GM23338 (cell line): ENCODE results near the gene IRX5. TPM values are rescaled to one million over a fixed set of nuclear protein-coding genes. Genes with fewer than 3 reads are reported as not detected.

Experiments
- ATAC-seq: fragments of 200-7000 bp; cut with Tn5 transposase; 3 replicates; pipeline ENCODE4 v1.9.1; 2020
- DNase-seq: peaks from one replicate; pipeline ENCODE4 v3.0.0-alpha.2; 2015; ENCODE audit warnings: low spot score
- H2AFZ ChIP-seq: fragments of 200-600 bp; sonication (generic); 2 replicates; pipeline ENCODE4 v1.8.0; 2016; ENCODE audit warnings: antibody characterized with exemption, mild to moderate bottlenecking, moderate library complexity
- H3F3A ChIP-seq: fragments of 200-600 bp; sonication (generic); replicated peaks from 2 replicates; pipeline ENCODE4 v1.8.0; 2017; ENCODE audit warnings: antibody characterized with exemption, mixed run types, low read depth
- H3K27ac ChIP-seq: fragments of 200-600 bp; sonication (generic); 2 replicates; pipeline ENCODE4 v1.6.1; 2016; ENCODE audit warnings: low read depth
- H3K27me3 ChIP-seq: fragments of 200-600 bp; sonication (generic); 2 replicates; pipeline ENCODE4 v1.8.0; 2016; ENCODE audit warnings: mild to moderate bottlenecking, mixed run types, moderate library complexity; ENCODE audit not compliant: insufficient read depth
- H3K36me3 ChIP-seq: fragments of 200-600 bp; sonication (generic); 2 replicates; pipeline ENCODE4 v1.8.0; 2016; ENCODE audit warnings: mild to moderate bottlenecking; ENCODE audit not compliant: insufficient read depth
- H3K4me1 ChIP-seq: fragments of 200-600 bp; sonication (generic); 2 replicates; pipeline ENCODE4 v1.8.0; 2016; ENCODE audit warnings: mild to moderate bottlenecking, moderate library complexity; ENCODE audit not compliant: insufficient read depth
- H3K4me2 ChIP-seq: fragments of 200-600 bp; sonication (generic); 2 replicates; pipeline ENCODE4 v1.7.1; 2017; ENCODE audit warnings: mixed run types
- H3K4me3 ChIP-seq: fragments of 200-600 bp; sonication (generic); 2 replicates; pipeline ENCODE4 v1.6.1; 2016; ENCODE audit warnings: mixed run types
- H3K79me2 ChIP-seq: fragments of 200-600 bp; sonication (generic); replicated peaks from 2 replicates; pipeline ENCODE4 v1.8.0; 2017; ENCODE audit warnings: mild to moderate bottlenecking; ENCODE audit not compliant: insufficient read depth
- H3K9me2 ChIP-seq: fragments of 200-600 bp; sonication (generic); 2 replicates; pipeline ENCODE4 v1.8.0; 2017; ENCODE audit not compliant: insufficient read depth
- H4K20me1 ChIP-seq: fragments of 200-600 bp; sonication (generic); replicated peaks from 2 replicates; pipeline ENCODE4 v1.8.0; 2017; ENCODE audit warnings: mild to moderate bottlenecking; ENCODE audit not compliant: insufficient read depth
- H3K27ac Mint-ChIP-seq: 2 replicates; pipeline ENCODE4 v1.8.0; 2020; ENCODE audit warnings: inconsistent platforms, mild to moderate bottlenecking, moderate library complexity, mixed read lengths
- H3K27me3 Mint-ChIP-seq: 3 replicates; pipeline ENCODE4 v1.8.0; 2022; ENCODE audit warnings: low read depth, mild to moderate bottlenecking, moderate library complexity, mixed read lengths, inconsistent platforms; ENCODE audit not compliant: insufficient read depth, poor library complexity
- H3K36me3 Mint-ChIP-seq: 3 replicates; pipeline ENCODE4 v1.8.0; 2021; ENCODE audit warnings: low read depth, mild to moderate bottlenecking, inconsistent platforms, moderate library complexity, mixed read lengths
- H3K4me1 Mint-ChIP-seq: 3 replicates; pipeline ENCODE4 v1.8.0; 2020; ENCODE audit warnings: mild to moderate bottlenecking, inconsistent platforms, mixed read lengths
- H3K4me3 Mint-ChIP-seq: 3 replicates; pipeline ENCODE4 v1.8.0; 2021; ENCODE audit warnings: moderate library complexity, mild to moderate bottlenecking, inconsistent platforms, mixed read lengths
- H3K9me3 Mint-ChIP-seq: 3 replicates; pipeline ENCODE4 v1.8.0; 2020; ENCODE audit warnings: moderate library complexity, mild to moderate bottlenecking, inconsistent platforms, mixed read lengths
- CTCF ChIP-seq, 2 experiments: fragments of 200-600 bp in 1 of 2; sonication (generic) in 1 of 2; conservative IDR thresholded peaks; 2 replicates each; pipeline versions ENCODE4 v1.5.1 to v1.6.1; 2016 to 2017; ENCODE audit warnings: antibody characterized with exemption in 2 of 2, low read depth in 2 of 2, mild to moderate bottlenecking in 2 of 2, moderate library complexity in 1 of 2
- ETS1 ChIP-seq: IDR thresholded peaks from 2 replicates; pipeline ENCODE4 v1.6.1; 2016; ENCODE audit warnings: antibody characterized with exemption
- EZH2 ChIP-seq: fragments of 200-600 bp; sonication (generic); IDR thresholded peaks from one replicate; pipeline ENCODE4 v1.8.0; 2017; ENCODE audit warnings: antibody characterized with exemption, mild to moderate bottlenecking, low read depth; ENCODE audit not compliant: unreplicated experiment
- EZH2phosphoT487 ChIP-seq: fragments of 200-600 bp; sonication (generic); IDR thresholded peaks from one replicate; pipeline ENCODE4 v1.8.1; 2018; ENCODE audit warnings: antibody characterized with exemption; ENCODE audit not compliant: unreplicated experiment
- POLR2AphosphoS5 ChIP-seq: IDR thresholded peaks from 2 replicates; pipeline ENCODE4 v1.6.1; 2016; ENCODE audit warnings: antibody characterized with exemption, low read depth
- REST ChIP-seq: IDR thresholded peaks from one replicate; pipeline ENCODE4 v1.6.1; 2018; ENCODE audit warnings: antibody characterized with exemption; ENCODE audit not compliant: unreplicated experiment
- STAT1 ChIP-seq: IDR thresholded peaks from one replicate; pipeline ENCODE4 v1.6.1; 2016; ENCODE audit warnings: antibody characterized with exemption; ENCODE audit not compliant: unreplicated experiment
- ZNF114 ChIP-seq: fragments of 250-450 bp; sonication (Bioruptor Pico); IDR thresholded peaks from 2 replicates; pipeline ENCODE4 v1.5.0; 2020; ENCODE audit warnings: mild to moderate bottlenecking, moderate library complexity
- ZNF331 ChIP-seq: fragments of 250-450 bp; sonication (Bioruptor Pico); IDR thresholded peaks from 2 replicates; pipeline ENCODE4 v1.5.0; 2020; ENCODE audit warnings: low read depth, mild to moderate bottlenecking, moderate library complexity
- ZNF462 ChIP-seq: fragments of 250-450 bp; sonication (Bioruptor Pico); IDR thresholded peaks from 2 replicates; pipeline ENCODE4 v1.5.0; 2020; ENCODE audit warnings: mild to moderate bottlenecking, moderate library complexity
- polyA plus RNA-seq: library from polyadenylated mRNA; unstranded; fragments of >200 nt; fragmentation: Nextera tagmentation; extraction: Ambion mirVana; gene quantifications from 2 replicates; pipeline ENCODE4 v1.2.1, GENCODE V29; 2016
- total RNA-seq: library from RNA; depleted of rRNA; stranded (reverse); fragments of >200 nt; shearing (Covaris generic); gene quantifications from 2 replicates; pipeline ENCODE4 v1.2.3, GENCODE V29; 2014

The IRX5 gene
- total and polyA plus RNA-seq, 2 experiments from 2014 or later: 0.07 to 0.39 TPM

- no peak for TF ChIP-seq REST
Observed at GRCh38 chr16:54936201-54936978, 5.7 kb downstream of the IRX5 start (continued).

- Histone ChIP-seq H3K27me3 (peaks cover 100% of the 10 kb centered on the region), H3K36me3 (no peaks in the 10 kb centered on the region), H3F3A (peaks cover 14% of the 10 kb centered on the region), H3K9me2 (no peaks in the 10 kb centered on the region), H3K4me2 (peak overlapping the region; percentile 91), H3K4me1 (peaks cover 44% of the 10 kb centered on the region), H3K79me2 (no peaks in the 10 kb centered on the region), H3K27ac (no peak overlapping the region), H3K4me3 (peak overlapping the region; percentile 65), H4K20me1 (peaks cover 11% of the 10 kb centered on the region; the same call in 1 of the 2 replicates), H2AFZ (peak overlapping the region; percentile 92)
- DNase-seq (peak; percentile 94), ATAC-seq (peak; percentile 32)
- no peak overlapping the region for H3K27ac Mint-ChIP-seq
- peaks cover 97% of the 10 kb centered on the region for H3K27me3 Mint-ChIP-seq
- no peaks in the 10 kb centered on the region for H3K36me3 Mint-ChIP-seq
- peaks cover 42% of the 10 kb centered on the region for H3K4me1 Mint-ChIP-seq
- peaks cover 2% of the 10 kb centered on the region; the same call in 1 of the 3 replicates for H3K9me3 Mint-ChIP-seq
- H3K4me3 Mint-ChIP-seq: peak overlapping the region; percentile 74
- TF ChIP-seq ZNF462 (no peak), ETS1 (no peak), ZNF331 (CRISPR knock-in tag) (no peak), POLR2AphosphoS5 (no peak), STAT1 (no peak), EZH2phosphoT487 (no peak), CTCF (conservative IDR thresholded peaks at IDR 0.05; ENCODE audit: low read depth in 2 of 2) (peak; percentile 71 to 95), EZH2 (no peak), ZNF114 (CRISPR knock-in tag) (no peak)
Observed at GRCh38 chr16:54936979-54937670, 6.5 kb downstream of the IRX5 start.
